PFSK-1 (cell line): ENCODE results near the gene BROX.
A peak's percentile ranks its signal among the peaks of the same experiment; 100 is the strongest.

Experiments used
- FOXP2 ChIP-seq: optimal IDR thresholded peaks from 2 replicates; pipeline ENCODE3; 2011; ENCODE audit warnings: borderline replicate concordance, control low read depth, inconsistent platforms; ENCODE audit not compliant: insufficient read depth; ENCODE audit errors: extremely low read length, extremely low read depth
- POLR2AphosphoS5 ChIP-seq: IDR thresholded peaks from 2 replicates; pipeline ENCODE4 v1.6.1; 2012; ENCODE audit warnings: low read depth, mild to moderate bottlenecking, control low read depth, low read length, moderate library complexity
- REST ChIP-seq, 2 experiments: IDR thresholded peaks; 2 replicates each; pipeline versions ENCODE4 v1.6.1 to v1.8.0; 2011 to 2012; ENCODE audit warnings: low read depth in 2 of 2, low read length in 2 of 2, control low read depth in 1 of 2, inconsistent platforms in 1 of 2, mild to moderate bottlenecking in 1 of 2, moderate library complexity in 1 of 2; ENCODE audit not compliant: insufficient read depth in 1 of 2
- SIN3A ChIP-seq: IDR thresholded peaks from 2 replicates; pipeline ENCODE4 v1.6.1; 2012; ENCODE audit warnings: mild to moderate bottlenecking, low read length, moderate library complexity, borderline replicate concordance; ENCODE audit not compliant: insufficient read depth
- TAF1 ChIP-seq: IDR thresholded peaks from 2 replicates; pipeline ENCODE4 v1.6.1; 2012; ENCODE audit warnings: low read length, control low read depth, borderline replicate concordance; ENCODE audit not compliant: insufficient read depth

Gene BROX

GRCh38 chr1:222702210-222702609 is 10.2 kb upstream of the BROX start:
- TF ChIP-seq POLR2AphosphoS5 (no peak), SIN3A (no peak), FOXP2 (no peak), REST (IDR thresholded peaks at IDR 0.05; ENCODE audit: insufficient read depth in 1 of 2, low read depth in 2 of 2, low read length in 2 of 2) (no peak), TAF1 (no peak)

- TF ChIP-seq SIN3A (no peak), TAF1 (no peak), FOXP2 (no peak)
Measured at GRCh38 chr1:222704260-222704659, 8.1 kb upstream of the BROX start.

- TF ChIP-seq SIN3A (no peak), TAF1 (no peak), POLR2AphosphoS5 (no peak)
Measured at GRCh38 chr1:222706815-222707214, 5.5 kb upstream of the BROX start.

- TF ChIP-seq TAF1 (no peak), POLR2AphosphoS5 (0 out of 2 replicates have a peak, but pooled peaks have one; percentile 40)
Measured at GRCh38 chr1:222709700-222710153, 2.6 kb upstream of the BROX start.

- TF ChIP-seq TAF1 (peak; percentile 74; the same call in 1 of the 2 replicates), FOXP2 (no peak), REST (IDR thresholded peaks at IDR 0.05; ENCODE audit: insufficient read depth in 1 of 2, low read depth in 2 of 2, low read length in 2 of 2) (no peak), POLR2AphosphoS5 (peak; percentile 88), SIN3A (peak; percentile 39; the same call in 1 of the 2 replicates)
Measured at GRCh38 chr1:222711319-222712252, 778 bp upstream of the BROX start.

GRCh38 chr1:222713091-222713961 is 962 bp downstream of the BROX start:
- no peak; the same call in 1 of the 2 replicates for TF ChIP-seq POLR2AphosphoS5
- TF ChIP-seq FOXP2: peak; percentile 100
- no peak for TF ChIP-seq TAF1
- no peak for TF ChIP-seq REST (IDR thresholded peaks at IDR 0.05; ENCODE audit: insufficient read depth in 1 of 2, low read depth in 2 of 2, low read length in 2 of 2)
- TF ChIP-seq SIN3A: 0 out of 2 replicates have a peak, but pooled peaks have one; percentile 59
